GM18861 (cell line): ENCODE measurements around the gene REC8.
A peak's percentile ranks its signal among the peaks of the same experiment; 100 is the strongest.

ENCODE experiments used
- ATAC-seq: cut with Tn5 transposase; IDR thresholded peaks from one replicate; pipeline ENCODE4 v1.9.1; 2021; ENCODE audit not compliant: unreplicated experiment

REC8 gene

GRCh38 chr14:24171422-24172260 lies at the start of gene REC8:
Gene REC8 (plus strand): TSS chr14:24172080. CDS start chr14:24172553, 473 bp downstream.
- ATAC-seq: peak; percentile 74

DNA sequence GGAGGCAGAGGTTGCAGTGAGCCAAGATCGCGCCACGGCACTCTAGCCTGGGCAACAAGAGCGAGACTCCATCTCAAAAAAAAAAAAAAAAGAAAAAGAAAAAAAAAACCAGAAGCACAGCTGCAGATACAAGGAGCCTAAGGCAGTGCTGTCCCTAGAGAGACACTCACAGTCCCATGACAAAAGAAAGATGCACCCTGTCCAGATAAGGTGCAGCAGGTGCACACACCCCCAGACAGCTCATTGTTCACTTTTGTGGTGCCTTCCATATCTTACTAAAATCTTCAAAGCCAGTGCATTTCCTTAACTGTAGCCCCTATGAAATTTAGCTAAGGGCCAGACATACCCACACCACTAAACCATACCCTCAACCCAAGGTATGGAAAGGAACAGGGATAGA lies 49.5 kb upstream of the REC8 start:
- ATAC-seq: no peak

- no peak for ATAC-seq
Observed at GRCh38 chr14:24122898-24123297, 49.0 kb upstream of the REC8 start.

GRCh38 chr14:24123424-24124417 lies 48.2 kb upstream of the REC8 start:
- no peak for ATAC-seq

DNA sequence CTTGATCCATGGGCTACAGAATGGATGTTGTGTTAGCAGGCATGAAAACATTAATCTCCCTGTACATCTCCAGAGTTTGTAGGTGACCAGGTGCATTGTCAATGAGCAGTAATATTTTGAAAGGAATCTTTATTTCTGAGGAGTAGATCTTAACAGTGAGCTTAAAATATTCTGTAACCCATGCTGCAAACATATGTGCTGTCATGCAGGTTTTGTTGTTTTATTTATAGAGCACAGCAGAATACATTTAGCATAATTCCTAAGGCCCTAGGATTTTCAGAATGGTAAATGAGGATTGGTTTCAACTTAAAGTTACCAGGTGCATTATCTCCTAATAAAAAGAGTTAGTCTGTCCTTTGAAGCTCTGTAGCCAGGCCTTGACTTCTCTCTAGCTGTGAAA lies 44.9 kb upstream of the REC8 start:
- ATAC-seq: no peak

DNA sequence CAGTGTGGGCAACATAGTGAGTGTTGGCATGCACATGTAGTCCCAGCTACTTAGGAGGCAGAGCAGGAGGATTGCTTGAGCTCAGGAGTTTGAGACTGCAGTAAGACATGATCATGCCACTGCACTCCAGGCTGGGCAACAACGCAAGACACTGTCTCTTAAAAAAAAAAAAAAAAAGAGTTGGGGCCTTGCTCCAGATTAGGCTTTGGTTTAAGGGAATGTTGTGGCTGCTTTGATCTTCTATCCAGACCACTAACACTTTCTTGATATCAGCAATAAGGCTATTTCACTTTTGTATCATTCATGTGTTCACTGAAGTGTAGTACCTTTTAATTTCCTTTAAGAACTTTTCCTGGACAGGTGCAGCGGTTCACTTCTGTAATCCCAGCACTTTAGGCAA lies 44.2 kb upstream of the REC8 start:
- ATAC-seq: no peak

- ATAC-seq: no peak
Observed at GRCh38 chr14:24129410-24129998, 42.4 kb upstream of the REC8 start.

- ATAC-seq: no peak
Observed at GRCh38 chr14:24130380-24130716, 41.5 kb upstream of the REC8 start, which contains the start of gene FITM1. Gene FITM1 (plus strand): TSS chr14:24130659. CDS start chr14:24131564, 905 bp downstream.

GRCh38 chr14:24130717-24131548 lies 40.9 kb upstream of the REC8 start:
- ATAC-seq: no peak

DNA sequence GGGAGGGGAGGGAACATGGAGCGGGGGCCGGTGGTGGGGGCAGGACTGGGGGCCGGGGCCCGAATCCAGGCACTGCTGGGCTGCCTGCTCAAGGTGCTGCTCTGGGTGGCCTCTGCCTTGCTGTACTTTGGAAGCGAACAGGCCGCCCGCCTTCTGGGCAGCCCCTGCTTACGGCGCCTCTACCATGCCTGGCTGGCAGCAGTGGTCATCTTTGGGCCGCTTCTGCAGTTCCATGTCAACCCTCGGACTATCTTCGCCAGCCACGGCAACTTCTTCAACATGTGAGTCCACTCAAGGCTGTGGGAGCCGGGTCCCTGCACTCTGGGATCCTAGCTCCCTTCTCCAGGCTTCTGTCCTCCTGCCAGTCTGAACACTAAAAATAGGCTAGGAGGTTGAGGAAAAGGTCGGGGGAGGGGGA lies 40.3 kb upstream of the REC8 start:
- ATAC-seq: no peak

DNA sequence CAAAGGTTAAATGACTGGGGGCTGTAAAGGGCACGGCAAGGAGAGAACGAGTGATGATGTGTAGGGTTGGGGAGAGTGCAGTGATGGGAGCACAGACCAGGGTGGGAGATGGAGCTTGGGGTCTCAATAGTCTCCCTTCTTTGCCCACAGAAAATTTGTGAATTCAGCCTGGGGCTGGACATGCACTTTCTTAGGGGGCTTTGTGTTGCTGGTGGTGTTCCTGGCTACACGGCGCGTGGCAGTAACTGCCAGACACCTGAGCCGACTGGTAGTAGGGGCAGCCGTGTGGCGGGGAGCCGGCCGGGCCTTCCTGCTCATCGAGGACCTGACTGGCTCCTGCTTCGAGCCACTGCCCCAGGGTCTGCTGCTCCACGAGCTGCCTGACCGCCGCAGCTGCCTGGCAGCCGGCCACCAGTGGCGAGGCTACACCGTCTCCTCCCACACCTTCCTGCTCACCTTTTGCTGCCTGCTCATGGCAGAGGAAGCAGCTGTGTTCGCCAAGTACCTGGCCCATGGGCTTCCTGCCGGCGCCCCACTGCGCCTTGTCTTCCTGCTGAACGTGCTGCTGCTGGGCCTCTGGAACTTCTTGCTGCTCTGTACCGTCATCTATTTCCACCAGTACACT lies 39.7 kb upstream of the REC8 start:
- no peak for ATAC-seq

DNA sequence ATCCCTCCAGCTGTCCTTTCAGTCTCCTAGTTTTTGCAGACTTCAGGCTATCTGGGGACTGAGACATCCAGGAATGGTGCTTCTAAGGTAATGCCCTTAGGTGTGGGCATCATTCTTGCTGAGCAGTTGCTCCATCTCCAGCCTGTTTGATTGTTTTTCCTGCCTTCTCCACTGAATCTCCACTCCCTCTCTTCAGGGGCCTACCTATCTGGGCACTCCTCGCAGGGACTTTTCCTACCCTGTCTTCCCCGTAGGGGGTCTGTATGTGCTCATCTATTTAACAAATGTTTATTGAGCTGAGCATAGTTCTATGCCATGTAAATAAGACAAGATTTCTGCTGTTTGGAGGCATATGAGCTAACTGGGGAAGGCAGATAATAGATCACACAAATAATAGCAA lies 38.9 kb upstream of the REC8 start:
- no peak for ATAC-seq

- ATAC-seq: no peak
Observed at GRCh38 chr14:24133735-24134134, 38.1 kb upstream of the REC8 start.

GRCh38 chr14:24135584-24135833 lies 36.4 kb upstream of the REC8 start:
- no peak for ATAC-seq

GRCh38 chr14:24135834-24136683 lies 35.8 kb upstream of the REC8 start, which contains the start of gene PSME1:
Gene PSME1 (plus strand): TSS chr14:24136194. CDS start chr14:24136263, 69 bp downstream.
- ATAC-seq: peak; percentile 76

GRCh38 chr14:24136684-24137528 lies 35.0 kb upstream of the REC8 start:
- ATAC-seq: no peak

DNA sequence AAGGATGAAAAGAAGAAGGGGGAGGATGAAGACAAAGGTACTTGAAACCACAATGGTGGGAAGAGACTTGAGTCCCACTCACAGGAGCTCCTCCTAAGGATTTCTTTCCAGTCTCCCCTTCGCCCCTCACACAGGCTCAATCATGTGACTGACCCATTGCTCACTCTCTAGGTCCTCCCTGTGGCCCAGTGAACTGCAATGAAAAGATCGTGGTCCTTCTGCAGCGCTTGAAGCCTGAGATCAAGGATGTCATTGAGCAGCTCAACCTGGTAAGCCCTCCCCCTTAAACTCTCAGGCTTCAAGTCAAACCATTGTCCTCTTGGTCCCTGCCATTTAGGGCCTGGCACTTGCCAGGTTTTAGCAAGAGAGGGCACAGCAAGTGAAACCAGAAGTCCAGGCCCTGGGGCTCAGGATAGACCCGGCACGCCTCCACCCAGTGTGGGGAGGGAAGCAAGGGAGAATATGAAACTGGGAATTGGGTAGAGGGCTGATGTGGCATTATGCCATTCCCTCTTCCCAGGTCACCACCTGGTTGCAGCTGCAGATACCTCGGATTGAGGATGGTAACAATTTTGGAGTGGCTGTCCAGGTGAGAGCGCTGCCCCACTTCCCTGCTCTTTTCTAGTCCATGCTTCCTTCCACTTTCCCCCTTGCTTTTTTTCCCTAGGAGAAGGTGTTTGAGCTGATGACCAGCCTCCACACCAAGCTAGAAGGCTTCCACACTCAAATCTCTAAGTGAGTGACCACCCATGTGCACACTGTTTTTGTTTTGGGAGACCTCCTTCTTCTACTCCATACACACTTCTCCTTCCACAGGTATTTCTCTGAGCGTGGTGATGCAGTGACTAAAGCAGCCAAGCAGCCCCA lies 34.1 kb upstream of the REC8 start:
- no peak for ATAC-seq
